ENCODE data around the gene OGT.

OGT gene

DNA sequence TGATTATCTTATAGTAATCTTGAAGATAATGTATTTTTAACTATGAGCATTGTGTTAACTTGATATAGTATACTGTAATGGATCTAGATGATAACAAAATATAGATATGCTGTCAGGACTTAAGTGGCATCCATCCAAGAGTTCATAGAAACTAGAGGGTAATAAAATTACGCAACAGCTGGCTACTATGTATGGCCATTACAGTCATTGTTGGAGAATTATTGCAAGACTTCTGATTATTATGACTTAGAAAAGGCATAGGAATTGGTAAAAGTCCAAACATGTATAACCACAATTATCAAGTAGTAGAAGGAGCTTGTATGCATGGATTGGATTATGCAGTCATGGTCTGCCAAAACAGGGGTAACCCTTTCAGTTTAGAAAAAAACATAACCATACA lies 9.5 kb downstream of the OGT start:
- TF ChIP-seq, protein P1, sequence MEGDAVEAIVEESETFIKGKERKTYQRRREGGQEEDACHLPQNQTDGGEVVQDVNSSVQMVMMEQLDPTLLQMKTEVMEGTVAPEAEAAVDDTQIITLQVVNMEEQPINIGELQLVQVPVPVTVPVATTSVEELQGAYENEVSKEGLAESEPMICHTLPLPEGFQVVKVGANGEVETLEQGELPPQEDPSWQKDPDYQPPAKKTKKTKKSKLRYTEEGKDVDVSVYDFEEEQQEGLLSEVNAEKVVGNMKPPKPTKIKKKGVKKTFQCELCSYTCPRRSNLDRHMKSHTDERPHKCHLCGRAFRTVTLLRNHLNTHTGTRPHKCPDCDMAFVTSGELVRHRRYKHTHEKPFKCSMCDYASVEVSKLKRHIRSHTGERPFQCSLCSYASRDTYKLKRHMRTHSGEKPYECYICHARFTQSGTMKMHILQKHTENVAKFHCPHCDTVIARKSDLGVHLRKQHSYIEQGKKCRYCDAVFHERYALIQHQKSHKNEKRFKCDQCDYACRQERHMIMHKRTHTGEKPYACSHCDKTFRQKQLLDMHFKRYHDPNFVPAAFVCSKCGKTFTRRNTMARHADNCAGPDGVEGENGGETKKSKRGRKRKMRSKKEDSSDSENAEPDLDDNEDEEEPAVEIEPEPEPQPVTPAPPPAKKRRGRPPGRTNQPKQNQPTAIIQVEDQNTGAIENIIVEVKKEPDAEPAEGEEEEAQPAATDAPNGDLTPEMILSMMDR (IDR thresholded peaks at IDR 0.05; ENCODE audit: extremely low read depth, missing control alignments): no peak
- DNase-seq (ENCODE audit: low spot score): no peak

DNA sequence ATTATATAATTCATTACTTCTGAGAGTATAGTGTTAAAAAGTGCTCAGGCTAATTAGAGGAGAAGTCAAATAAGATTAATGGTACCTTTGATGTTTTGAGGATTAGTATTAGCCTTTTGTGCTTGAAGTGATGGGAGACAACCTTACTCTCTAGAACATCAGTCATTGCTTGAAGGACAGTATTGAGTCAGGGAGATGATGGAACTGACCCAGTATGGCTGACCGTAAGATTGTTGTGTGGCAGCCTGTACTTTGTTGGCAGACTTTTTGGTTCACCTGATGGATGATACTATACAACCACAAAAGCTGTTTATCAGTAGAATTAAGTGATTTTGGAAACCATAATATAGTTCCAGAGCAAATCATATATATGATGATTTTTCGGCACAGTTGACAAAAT lies 9.9 kb downstream of the OGT start:
- TF ChIP-seq, protein P1 (IDR thresholded peaks at IDR 0.05; ENCODE audit: extremely low read depth, missing control alignments): no peak
- DNase-seq (ENCODE audit: low spot score): no peak

DNA sequence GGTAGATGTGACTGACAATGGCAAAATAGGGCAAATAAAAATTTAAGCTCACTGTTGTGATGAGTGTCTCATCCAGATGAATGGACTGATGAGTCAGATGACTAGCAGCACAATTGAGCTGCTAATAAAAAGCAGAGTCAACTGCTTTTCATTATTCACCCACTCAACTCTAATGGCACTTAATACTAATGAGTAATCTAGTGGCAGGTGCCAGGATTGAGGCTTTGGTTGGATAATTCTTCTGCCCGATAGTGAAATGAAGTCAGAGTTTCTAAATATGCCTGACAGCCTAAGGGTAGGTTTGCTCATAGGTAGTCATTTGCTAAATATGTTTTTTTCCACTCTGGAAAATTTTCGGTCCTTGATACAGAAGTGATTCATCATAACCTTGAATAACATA lies 10.4 kb downstream of the OGT start:
- no peak for DNase-seq (ENCODE audit: low spot score)
- TF ChIP-seq, protein P1 (IDR thresholded peaks at IDR 0.05; ENCODE audit: extremely low read depth, missing control alignments): no peak

DNA sequence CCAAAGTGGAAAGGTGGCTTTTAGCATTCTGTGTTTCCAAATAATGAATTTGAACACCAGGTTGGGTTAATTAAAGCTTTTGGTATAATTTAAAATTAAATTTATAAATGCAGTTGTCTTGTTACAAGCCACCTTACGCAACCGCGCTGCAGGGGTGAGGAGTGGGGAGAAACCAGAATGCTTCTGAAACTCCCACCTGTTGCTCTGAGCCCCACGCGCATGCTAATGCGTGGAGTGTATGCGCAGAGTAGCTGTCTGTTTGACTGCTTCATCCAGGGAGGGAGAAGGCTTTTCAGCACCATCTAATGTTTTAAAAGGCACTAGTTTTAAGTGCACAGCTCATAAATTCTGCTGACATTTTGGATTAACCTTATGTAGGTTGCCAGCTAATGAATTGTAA lies 12.5 kb downstream of the OGT start:
- DNase-seq (ENCODE audit: low spot score): no peak
- TF ChIP-seq, protein P1 (IDR thresholded peaks at IDR 0.05; ENCODE audit: extremely low read depth, missing control alignments): no peak

DNA sequence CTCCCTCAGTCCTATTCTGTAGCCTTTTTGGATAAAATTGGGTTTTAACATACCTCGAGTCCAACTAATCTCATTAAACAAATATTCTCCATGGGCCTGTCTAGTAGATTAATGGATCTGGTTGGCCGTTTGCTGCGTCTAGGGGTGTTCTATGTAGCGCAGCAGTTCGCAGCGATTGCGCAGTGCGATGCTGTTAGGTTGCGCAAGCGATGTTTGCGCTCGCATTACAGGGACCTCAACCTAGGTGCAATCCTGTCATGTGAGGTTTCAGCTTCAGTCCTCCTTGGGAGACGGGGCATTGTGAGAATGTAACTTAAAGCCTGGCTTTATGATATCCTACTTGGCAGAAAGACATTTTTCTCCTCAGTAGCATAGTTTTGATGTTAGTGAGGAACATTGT lies 14.0 kb downstream of the OGT start:
- TF ChIP-seq, protein P1 (IDR thresholded peaks at IDR 0.05; ENCODE audit: extremely low read depth, missing control alignments): no peak
- DNase-seq (ENCODE audit: low spot score): no peak

DNA sequence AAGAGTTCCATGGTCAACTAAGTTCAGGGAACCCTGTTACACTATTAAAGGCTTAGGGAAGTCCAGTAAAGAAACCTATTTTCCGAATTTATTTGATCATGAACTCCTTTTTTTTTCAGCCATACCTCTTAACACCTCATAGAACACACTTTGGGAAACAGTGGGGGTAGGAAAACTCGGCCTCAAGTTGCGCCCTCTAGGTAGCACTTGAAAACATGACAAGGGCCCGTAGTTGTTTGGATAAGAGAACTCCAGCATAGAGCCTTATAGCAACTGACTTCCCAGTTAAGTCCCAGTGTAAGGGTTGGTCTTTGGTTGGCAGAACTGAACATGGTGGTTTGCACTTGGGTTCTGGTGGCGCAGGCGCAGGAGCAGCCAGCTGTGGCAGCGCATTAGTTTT lies 14.4 kb downstream of the OGT start:
- no peak for DNase-seq (ENCODE audit: low spot score)
- TF ChIP-seq, protein P1 (IDR thresholded peaks at IDR 0.05; ENCODE audit: extremely low read depth, missing control alignments): no peak

DNA sequence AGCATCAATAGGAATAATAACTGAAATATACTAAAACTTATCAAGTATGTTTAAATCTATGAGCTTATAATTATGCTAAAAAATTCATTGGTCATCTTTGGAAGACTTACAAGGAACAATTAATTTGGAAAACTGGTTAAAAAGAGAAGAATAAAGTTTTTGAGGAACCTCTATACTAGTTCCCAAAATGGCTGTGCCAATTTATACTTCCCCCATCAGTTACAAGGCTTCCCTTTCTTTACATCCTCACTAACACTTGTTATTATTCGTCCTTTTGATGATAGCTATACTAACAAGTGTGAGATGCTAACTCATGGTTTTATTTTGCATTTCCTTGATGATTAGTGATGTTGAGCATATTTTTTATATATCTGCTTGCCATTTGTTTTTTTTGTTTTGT lies 17.1 kb downstream of the OGT start:
- TF ChIP-seq, protein P1 (IDR thresholded peaks at IDR 0.05; ENCODE audit: extremely low read depth, missing control alignments): no peak
- no peak for DNase-seq (ENCODE audit: low spot score)

All from GM20000 (cell line).